Smooth muscle cell (in vitro differentiated cells): Measurements from ENCODE around the gene FAM83C. TPM values are rescaled to one million over a fixed set of nuclear protein-coding genes. Genes with fewer than 3 reads are reported as not detected.

Experiments used
- DNase-seq: peaks from one replicate; lab custom pipeline; 2025; ENCODE audit not compliant: unreplicated experiment; lab: John Stamatoyannopoulos, UW
- H2AFZ ChIP-seq: fragments of 200-600 bp; sonication (generic); 2 replicates; pipeline ENCODE4 v1.6.0; 2016; ENCODE audit warnings: antibody characterized with exemption, low read depth, mild to moderate bottlenecking
- H3F3A ChIP-seq: fragments of 200-600 bp; sonication (generic); 2 replicates; pipeline ENCODE4 v1.6.0; 2017; ENCODE audit warnings: antibody characterized with exemption, low read depth
- H3K27ac ChIP-seq: fragments of 200-600 bp; sonication (generic); 2 replicates; pipeline ENCODE4 v1.5.1; 2016; ENCODE audit warnings: low read depth, mild to moderate bottlenecking
- H3K27me3 ChIP-seq: fragments of 200-600 bp; sonication (generic); 2 replicates; pipeline ENCODE4 v1.6.1; 2016; ENCODE audit warnings: low read depth, mild to moderate bottlenecking
- H3K36me3 ChIP-seq: fragments of 200-600 bp; sonication (generic); 2 replicates; pipeline ENCODE4 v1.5.1; 2016; ENCODE audit warnings: low read depth
- H3K4me1 ChIP-seq: fragments of 200-600 bp; sonication (generic); 2 replicates; pipeline ENCODE4 v1.5.1; 2016; ENCODE audit warnings: low read depth
- H3K4me2 ChIP-seq: fragments of 200-600 bp; sonication (generic); 2 replicates; pipeline ENCODE4 v1.6.0; 2016; ENCODE audit warnings: mild to moderate bottlenecking
- H3K4me3 ChIP-seq: fragments of 200-600 bp; sonication (generic); 2 replicates; pipeline ENCODE4 v1.5.1; 2016; ENCODE audit warnings: mild to moderate bottlenecking
- H3K79me2 ChIP-seq: fragments of 200-600 bp; sonication (generic); 2 replicates; pipeline ENCODE4 v1.6.0; 2016; ENCODE audit warnings: low read depth, mild to moderate bottlenecking
- H3K9ac ChIP-seq: fragments of 200-600 bp; sonication (generic); 2 replicates; pipeline ENCODE4 v1.6.0; 2016; ENCODE audit warnings: low read depth
- H3K9me3 ChIP-seq: fragments of 200-600 bp; sonication (generic); replicated peaks from 2 replicates; pipeline ENCODE4 v1.5.1; 2016; ENCODE audit warnings: low read depth
- H4K20me1 ChIP-seq: fragments of 200-600 bp; sonication (generic); 2 replicates; pipeline ENCODE4 v1.6.0; 2016; ENCODE audit warnings: low read depth
- CTCF ChIP-seq: fragments of 200-600 bp; sonication (generic); IDR thresholded peaks from 2 replicates; pipeline ENCODE4 v1.5.1; 2017; ENCODE audit warnings: borderline replicate concordance, mild to moderate bottlenecking, antibody characterized with exemption; ENCODE audit not compliant: insufficient read depth, poor library complexity, severe bottlenecking
- WGBS: methylation state at CpG from one replicate; pipeline ENCODE4 v1.1.7; 2016; ENCODE audit warnings: low lambda C conversion rate; 5-methylcytosine and 5-hydroxymethylcytosine counted together
- polyA plus RNA-seq: library from polyadenylated mRNA; unstranded; fragments of >200 nt; fragmentation: Nextera tagmentation; extraction: Ambion mirVana; gene quantifications from 2 replicates; pipeline ENCODE4 v1.2.1, GENCODE V29; 2016
- total RNA-seq: library from RNA; depleted of rRNA; stranded (reverse); fragments of >200 nt; gene quantifications from 2 replicates; pipeline ENCODE4 v1.2.3, GENCODE V29; 2014

The FAM83C gene
- total and polyA plus RNA-seq, 2 experiments from 2014 or later = 0.49 TPM; not detected in 1

- Histone ChIP-seq H4K20me1 (no peaks in the 10 kb centered on the region), H3K9ac (no peak overlapping the region), H3K4me3 (no peak overlapping the region), H3K79me2 (no peaks in the 10 kb centered on the region), H3K4me2 (no peak overlapping the region), H2AFZ (no peak overlapping the region), H3K36me3 (no peaks in the 10 kb centered on the region), H3K27ac (no peak overlapping the region), H3K4me1 (no peaks in the 10 kb centered on the region), H3K9me3 (no peaks in the 10 kb centered on the region), H3F3A (no peaks in the 10 kb centered on the region), H3K27me3 (no peaks in the 10 kb centered on the region)
- 81% methylated on average over 7 of the region's 7 CpGs for WGBS
- TF ChIP-seq CTCF = no peak
- DNase-seq = no peak
Measured at GRCh38 chr20:35290186-35290886, 1.9 kb downstream of the FAM83C start.

GRCh38 chr20:35288325-35289060 lies 3.7 kb downstream of the FAM83C start:
- DNase-seq = no peak
- Histone ChIP-seq H3K4me3 (no peak overlapping the region), H3K27me3 (no peaks in the 10 kb centered on the region), H3F3A (no peaks in the 10 kb centered on the region), H3K79me2 (peaks cover 8% of the 10 kb centered on the region), H4K20me1 (peaks cover 5% of the 10 kb centered on the region), H3K9ac (no peak overlapping the region), H3K4me2 (no peak overlapping the region), H3K9me3 (no peaks in the 10 kb centered on the region), H2AFZ (no peak overlapping the region), H3K36me3 (no peaks in the 10 kb centered on the region), H3K27ac (no peak overlapping the region), H3K4me1 (peaks cover 4% of the 10 kb centered on the region)
- WGBS = 92% methylated on average over 19 of the region's 19 CpGs
- no peak for TF ChIP-seq CTCF

GRCh38 chr20:35287509-35288324 lies 4.5 kb downstream of the FAM83C start:
- peaks cover 16% of the 10 kb centered on the region for H3K79me2 ChIP-seq
- peaks cover 8% of the 10 kb centered on the region for H3K4me1 ChIP-seq
- DNase-seq = no peak
- no peaks in the 10 kb centered on the region for H3K9me3 ChIP-seq
- no peaks in the 10 kb centered on the region for H3F3A ChIP-seq
- WGBS = 94% methylated on average over 25 of the region's 28 CpGs
- no peak overlapping the region for H2AFZ ChIP-seq
- no peak overlapping the region for H3K4me3 ChIP-seq
- TF ChIP-seq CTCF = no peak
- peaks cover 8% of the 10 kb centered on the region for H4K20me1 ChIP-seq
- H3K4me2 ChIP-seq = no peak overlapping the region
- no peak overlapping the region for H3K9ac ChIP-seq
- no peaks in the 10 kb centered on the region for H3K27me3 ChIP-seq
- H3K36me3 ChIP-seq = no peaks in the 10 kb centered on the region
- no peak overlapping the region for H3K27ac ChIP-seq
